Osteocyte (in vitro differentiated cells): Measurements from ENCODE around the gene UBE2H. TPM values are rescaled to one million over a fixed set of nuclear protein-coding genes. Genes with fewer than 3 reads are reported as not detected.
A peak's percentile ranks its signal among the peaks of the same experiment; 100 is the strongest.

ENCODE experiments used
- DNase-seq: peaks from one replicate; pipeline ENCODE4 v3.0.0; 2021; ENCODE audit warnings: mixed read lengths; ENCODE audit not compliant: unreplicated experiment; ENCODE audit errors: extremely low spot score
- H3K27ac Mint-ChIP-seq: one replicate; pipeline ENCODE4 v1.8.0; 2021; ENCODE audit warnings: mild to moderate bottlenecking, mixed read lengths; ENCODE audit not compliant: unreplicated experiment
- H3K27me3 Mint-ChIP-seq: one replicate; pipeline ENCODE4 v1.8.0; 2021; ENCODE audit warnings: mixed read lengths; ENCODE audit not compliant: unreplicated experiment
- H3K36me3 Mint-ChIP-seq: one replicate; pipeline ENCODE4 v1.8.0; 2021; ENCODE audit warnings: mixed read lengths; ENCODE audit not compliant: unreplicated experiment
- H3K4me1 Mint-ChIP-seq: one replicate; pipeline ENCODE4 v1.8.0; 2021; ENCODE audit warnings: mixed read lengths; ENCODE audit not compliant: unreplicated experiment
- H3K4me3 Mint-ChIP-seq: one replicate; pipeline ENCODE4 v1.8.0; 2021; ENCODE audit warnings: mild to moderate bottlenecking, moderate library complexity, mixed read lengths; ENCODE audit not compliant: unreplicated experiment
- H3K9me3 Mint-ChIP-seq: one replicate; pipeline ENCODE4 v1.8.0; 2021; ENCODE audit warnings: mixed read lengths; ENCODE audit not compliant: unreplicated experiment
- CTCF ChIP-seq: fragments of 200-600 bp; sonication (generic); IDR thresholded peaks from 2 replicates; pipeline ENCODE4 v1.5.0; 2021; ENCODE audit warnings: antibody characterized with exemption, mild to moderate bottlenecking, moderate library complexity
- total RNA-seq: library from RNA; stranded (reverse); gene quantifications from 2 replicates; pipeline ENCODE4 v1.2.1, GENCODE V29; 2021

Gene UBE2H
- total RNA-seq, 1 donor from 2014 or later, result 160 TPM

- Mint-ChIP-seq H3K27ac (no peak overlapping the region), H3K4me1 (peaks cover 5% of the 10 kb centered on the region), H3K4me3 (no peak overlapping the region), H3K36me3 (peaks cover 12% of the 10 kb centered on the region), H3K9me3 (no peaks in the 10 kb centered on the region), H3K27me3 (no peaks in the 10 kb centered on the region)
- no peak for TF ChIP-seq CTCF
- no peak for DNase-seq
These were observed 4.4 kb downstream of the UBE2H start for GRCh38 chr7:129948338-129948737.

GRCh38 chr7:129947701-129948100 lies 5.1 kb downstream of the UBE2H start:
- Mint-ChIP-seq H3K4me3 (peak overlapping the region; percentile 29), H3K36me3 (peaks cover 13% of the 10 kb centered on the region), H3K27ac (peak overlapping the region; percentile 59), H3K27me3 (no peaks in the 10 kb centered on the region), H3K9me3 (no peaks in the 10 kb centered on the region), H3K4me1 (peaks cover 5% of the 10 kb centered on the region)
- no peak for TF ChIP-seq CTCF
- no peak for DNase-seq

GRCh38 chr7:129947049-129947448 lies 5.7 kb downstream of the UBE2H start:
- Mint-ChIP-seq H3K27me3 (no peaks in the 10 kb centered on the region), H3K27ac (peak overlapping the region; percentile 59)
- no peak for DNase-seq

GRCh38 chr7:129946282-129946681 lies 6.5 kb downstream of the UBE2H start:
- Mint-ChIP-seq H3K9me3 (no peaks in the 10 kb centered on the region), H3K27me3 (no peaks in the 10 kb centered on the region), H3K4me3 (no peak overlapping the region), H3K4me1 (peaks cover 9% of the 10 kb centered on the region), H3K36me3 (peaks cover 20% of the 10 kb centered on the region), H3K27ac (no peak overlapping the region)
- no peak for DNase-seq
- no peak for TF ChIP-seq CTCF

More at GRCh38 chr7:129947049-129947448, 5.7 kb downstream of the UBE2H start:
- peaks cover 8% of the 10 kb centered on the region for H3K4me1 Mint-ChIP-seq
- no peak for TF ChIP-seq CTCF
- H3K36me3 Mint-ChIP-seq, result peaks cover 17% of the 10 kb centered on the region
- no peak overlapping the region for H3K4me3 Mint-ChIP-seq
- H3K9me3 Mint-ChIP-seq, result no peaks in the 10 kb centered on the region

- Mint-ChIP-seq H3K4me1 (peaks cover 17% of the 10 kb centered on the region), H3K36me3 (peaks cover 27% of the 10 kb centered on the region), H3K27ac (no peak overlapping the region), H3K27me3 (no peaks in the 10 kb centered on the region), H3K4me3 (no peak overlapping the region), H3K9me3 (no peaks in the 10 kb centered on the region)
- DNase-seq, result peak; percentile 30
- no peak for TF ChIP-seq CTCF
These were observed 9.4 kb downstream of the UBE2H start for GRCh38 chr7:129943352-129943751.
